AG09319 (cell line): ENCODE measurements around the gene ZDHHC5.
A peak's percentile ranks its signal among the peaks of the same experiment; 100 is the strongest.

Source experiments
- DNase-seq: peaks from one replicate; pipeline ENCODE4 v3.0.0-alpha.2; 2010; ENCODE audit warnings: low read depth; ENCODE audit errors: extremely low read depth
- CTCF ChIP-seq: IDR thresholded peaks from 2 replicates; pipeline ENCODE4 v1.5.1; 2011; ENCODE audit warnings: low read depth, mild to moderate bottlenecking, inconsistent platforms, low read length, moderate library complexity

Gene ZDHHC5

GRCh38 chr11:57638005-57638781 lies 29.7 kb upstream of the ZDHHC5 start:
- peak; percentile 49 for DNase-seq
- no peak for TF ChIP-seq CTCF

GRCh38 chr11:57638811-57639320 lies 29.0 kb upstream of the ZDHHC5 start:
- no peak for DNase-seq
- no peak for TF ChIP-seq CTCF

DNA sequence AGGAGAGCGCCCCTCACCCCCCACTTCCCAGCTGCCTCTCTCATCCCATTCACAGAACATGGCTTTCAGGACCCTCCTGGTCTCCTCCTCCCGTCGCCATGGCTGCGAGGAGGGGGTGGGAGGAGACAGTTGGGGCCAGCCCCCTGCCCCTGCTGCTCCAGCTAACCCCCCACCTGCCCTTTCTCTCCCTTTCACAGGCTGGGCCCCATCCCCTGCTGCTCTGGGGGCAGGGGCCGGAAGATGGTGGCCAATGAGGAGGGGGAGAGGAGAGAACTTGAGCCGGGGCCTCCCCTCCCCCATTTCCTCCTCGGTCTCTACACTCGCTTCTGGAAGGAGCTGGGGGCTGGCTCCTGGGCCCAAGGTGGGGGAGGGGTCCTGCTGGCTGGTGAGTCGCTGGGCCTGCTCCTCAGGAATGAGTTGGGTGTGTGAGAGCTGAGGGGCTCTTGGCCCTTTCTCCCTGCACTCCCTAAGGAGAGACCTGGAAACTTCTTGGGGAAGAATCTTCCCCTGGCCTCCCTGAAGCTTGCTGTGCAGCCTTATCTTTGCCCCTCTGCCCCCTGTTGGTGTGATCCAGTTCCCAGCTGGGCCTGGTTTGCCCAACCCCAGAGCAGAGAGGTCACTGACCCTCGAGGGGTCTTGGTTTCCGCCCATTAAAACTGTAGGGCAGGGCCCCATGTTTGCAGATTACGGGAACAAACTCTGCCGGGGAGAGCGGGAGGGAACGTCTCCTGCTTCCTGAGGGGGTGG lies 28.4 kb upstream of the ZDHHC5 start:
- no peak for DNase-seq
- TF ChIP-seq CTCF, result peak; percentile 11

DNA sequence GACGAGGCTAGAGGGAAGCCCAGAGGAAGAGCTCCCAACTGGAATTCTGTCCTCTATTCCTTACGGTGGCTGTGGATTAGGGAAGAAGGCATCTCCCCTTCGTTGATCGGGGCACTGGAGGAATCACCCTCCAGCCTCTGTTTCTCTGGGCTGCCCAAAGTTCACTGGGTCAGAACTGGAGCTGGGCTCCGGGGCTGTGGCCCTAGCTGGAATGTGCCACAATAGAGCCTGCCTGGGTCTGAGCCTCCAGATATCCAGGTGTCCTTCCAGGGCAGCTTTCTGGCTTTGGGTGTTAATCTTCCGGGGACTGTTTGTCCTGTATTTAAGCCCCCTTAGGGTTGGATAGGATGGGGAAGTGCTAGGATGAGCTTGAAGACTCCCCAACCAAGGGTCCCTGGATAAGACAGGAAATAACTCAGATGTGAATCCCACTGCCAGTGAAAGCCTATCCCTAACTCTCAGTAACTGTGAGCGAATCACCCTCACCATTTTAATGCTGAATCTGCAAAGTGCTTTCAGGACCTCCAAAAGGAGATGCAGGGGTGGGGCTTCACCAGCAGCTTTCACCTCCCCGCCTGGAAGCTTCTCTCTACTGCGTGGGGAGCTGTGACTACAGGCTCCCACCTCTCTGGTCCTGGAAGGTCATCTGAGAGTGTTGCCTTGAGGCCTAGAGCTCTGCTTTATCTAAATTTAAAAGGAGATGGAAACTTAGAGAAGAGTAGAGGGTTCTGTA lies 27.7 kb upstream of the ZDHHC5 start:
- no peak for DNase-seq
- TF ChIP-seq CTCF, result no peak

DNA sequence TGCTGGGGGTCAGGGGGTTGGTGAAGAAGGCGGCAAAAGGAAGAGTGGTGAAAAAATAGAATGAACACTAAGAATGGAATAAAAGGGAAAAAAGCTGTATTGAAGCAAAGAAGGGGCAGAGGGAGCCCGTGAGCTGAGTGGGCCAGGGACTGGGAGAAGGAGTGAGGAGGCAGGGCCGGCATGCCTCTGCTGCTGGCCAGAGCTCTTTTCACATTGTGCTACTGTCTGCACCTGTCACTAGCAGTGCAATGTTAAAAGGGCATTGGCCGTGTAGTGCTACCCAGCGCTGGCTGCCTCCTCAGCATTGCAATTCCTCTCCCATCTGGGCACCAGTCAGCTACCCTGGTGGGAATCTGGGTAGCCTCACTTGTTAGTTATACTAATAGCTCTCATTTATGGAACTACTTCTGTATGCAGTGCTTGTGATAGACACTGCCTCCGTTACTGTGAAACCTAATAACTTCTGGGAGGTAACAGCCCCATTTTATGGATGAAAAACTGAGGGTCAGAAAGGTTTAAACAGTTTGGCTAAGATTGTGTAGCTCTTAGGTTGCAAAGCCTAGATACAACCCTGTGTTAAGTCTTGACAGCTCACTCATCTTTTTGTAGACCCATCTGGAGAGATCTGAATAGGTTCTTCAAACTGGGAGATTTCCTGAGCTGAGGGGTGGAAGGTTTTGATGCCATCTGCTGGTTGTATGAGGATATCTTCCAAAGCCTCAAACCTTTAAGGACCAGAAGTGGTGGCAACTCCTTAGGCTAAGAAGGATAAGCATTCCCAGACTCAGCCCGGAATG lies 26.7 kb upstream of the ZDHHC5 start:
- peak; percentile 66 for TF ChIP-seq CTCF
- peak; percentile 42 for DNase-seq

DNA sequence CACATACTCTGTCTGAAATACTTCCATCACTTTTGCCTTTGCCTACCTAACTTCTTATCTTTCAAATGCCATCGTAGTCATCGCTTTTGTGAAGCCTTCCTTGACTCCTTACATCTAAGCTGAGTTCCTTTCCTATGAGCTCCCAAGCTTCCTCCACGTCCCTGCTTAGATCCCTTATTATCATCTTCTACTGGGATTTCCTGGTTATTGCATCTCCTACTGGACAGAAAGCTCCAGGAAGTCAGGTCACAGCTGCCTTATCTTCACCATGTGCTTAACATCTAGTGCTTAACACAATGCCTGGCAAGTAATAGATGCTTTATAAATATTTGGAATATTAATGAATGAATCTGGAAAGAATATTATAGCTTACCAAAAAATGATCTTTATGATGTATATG lies 24.1 kb upstream of the ZDHHC5 start:
- no peak; the same call in 1 of the 2 replicates for TF ChIP-seq CTCF
- no peak for DNase-seq
